DOHH2 (cell line): ENCODE results near the gene BRD8.
"Not testable (repeated sequence)": the region's sequence is repeated elsewhere in the genome, so short reads cannot be mapped to it uniquely, and the experiment has no call there.

Experiments used
- H3F3A ChIP-seq: fragments of 200-600 bp; sonication (generic), shearing (Covaris generic); 2 replicates; pipeline ENCODE4 v1.6.0; 2016; ENCODE audit warnings: antibody characterized with exemption, mild to moderate bottlenecking; ENCODE audit not compliant: control insufficient read depth, insufficient read depth
- H3K27ac ChIP-seq: fragments of 200-600 bp; sonication (generic); 2 replicates; pipeline ENCODE4 v1.5.1; 2014; ENCODE audit warnings: low read depth, mild to moderate bottlenecking, low read length, moderate library complexity
- H3K27me3 ChIP-seq: fragments of 200-600 bp; sonication (generic); 2 replicates; pipeline ENCODE4 v1.6.1; 2014; ENCODE audit warnings: mild to moderate bottlenecking, low read length, mixed read lengths; ENCODE audit not compliant: control insufficient read depth
- H3K36me3 ChIP-seq: fragments of 200-600 bp; sonication (generic); 2 replicates; pipeline ENCODE4 v1.6.1; 2014; ENCODE audit warnings: mild to moderate bottlenecking, low read length, moderate library complexity, mixed read lengths; ENCODE audit not compliant: control insufficient read depth
- H3K4me1 ChIP-seq: fragments of 200-600 bp; sonication (generic); 2 replicates; pipeline ENCODE4 v1.6.1; 2014; ENCODE audit warnings: mild to moderate bottlenecking, low read length, mixed read lengths; ENCODE audit not compliant: control insufficient read depth
- H3K4me2 ChIP-seq: fragments of 200-600 bp; sonication (generic); 2 replicates; pipeline ENCODE4 v1.6.0; 2014; ENCODE audit warnings: mild to moderate bottlenecking, low read length, moderate library complexity
- H3K4me3 ChIP-seq: fragments of 200-600 bp; sonication (generic); 2 replicates; pipeline ENCODE4 v1.5.1; 2014; ENCODE audit warnings: mild to moderate bottlenecking, low read length, mixed read lengths
- H3K79me2 ChIP-seq: fragments of 200-600 bp; sonication (generic); 2 replicates; pipeline ENCODE4 v1.6.1; 2014; ENCODE audit warnings: mild to moderate bottlenecking, low read length, mixed read lengths; ENCODE audit not compliant: control insufficient read depth
- H3K9me2 ChIP-seq: fragments of 200-600 bp; sonication (generic); replicated peaks from 2 replicates; pipeline ENCODE4 v1.6.1; 2014; ENCODE audit warnings: mild to moderate bottlenecking, low read length, mixed read lengths; ENCODE audit not compliant: control insufficient read depth
- H3K9me3 ChIP-seq: fragments of 200-600 bp; sonication (generic); 2 replicates; pipeline ENCODE4 v1.6.1; 2014; ENCODE audit warnings: antibody characterized with exemption, low read length, mixed read lengths; ENCODE audit not compliant: control insufficient read depth, insufficient read depth
- H4K20me1 ChIP-seq: fragments of 200-600 bp; sonication (generic); 2 replicates; pipeline ENCODE4 v1.6.0; 2014; ENCODE audit warnings: low read depth, mild to moderate bottlenecking, antibody characterized with exemption, low read length, moderate library complexity; ENCODE audit not compliant: control insufficient read depth, insufficient read depth
- EZH2phosphoT487 ChIP-seq: fragments of 200-600 bp; sonication (generic); IDR thresholded peaks from 2 replicates; pipeline ENCODE4 v1.6.1; 2017; ENCODE audit warnings: borderline replicate concordance, mild to moderate bottlenecking, antibody characterized with exemption, low read length, moderate library complexity, mixed read lengths
- TF ChIP-seq, protein P1 (sequence below): fragments of 200-600 bp; sonication (generic); IDR thresholded peaks from one replicate; pipeline ENCODE4 v1.5.1; 2014; ENCODE audit warnings: antibody characterized with exemption, mild to moderate bottlenecking, low read depth, low read length; ENCODE audit not compliant: poor library complexity, severe bottlenecking

BRD8 gene

DNA sequence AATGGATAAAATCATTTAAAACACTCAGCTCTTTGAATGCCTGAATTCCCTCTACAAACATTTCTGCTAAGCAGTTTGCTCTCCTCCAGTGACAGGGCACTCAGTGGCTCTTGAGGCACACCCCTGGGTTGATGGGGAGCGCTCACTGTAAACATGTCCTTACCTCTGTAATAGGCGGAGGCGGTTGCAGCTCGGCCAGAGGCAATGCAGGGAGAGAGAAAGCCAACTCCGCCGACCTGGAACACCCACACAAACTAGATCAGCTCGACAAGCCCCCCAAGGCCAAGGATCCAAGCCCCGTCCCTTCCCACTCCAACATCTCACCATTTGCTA, 34.4 kb upstream of the BRD8 start:
- H3K27ac ChIP-seq: peak overlapping the region; percentile 25
- H4K20me1 ChIP-seq: no peaks in the 10 kb centered on the region
- peaks cover 18% of the 10 kb centered on the region for H3K4me1 ChIP-seq
- H3K9me2 ChIP-seq: no peaks in the 10 kb centered on the region
- peak overlapping the region; percentile 74 for H3K4me2 ChIP-seq
- peaks cover 54% of the 10 kb centered on the region for H3K79me2 ChIP-seq
- H3F3A ChIP-seq: peaks cover 2% of the 10 kb centered on the region; the same call in 1 of the 2 replicates
- peak overlapping the region; percentile 95 for H3K4me3 ChIP-seq
- TF ChIP-seq, protein P1, sequence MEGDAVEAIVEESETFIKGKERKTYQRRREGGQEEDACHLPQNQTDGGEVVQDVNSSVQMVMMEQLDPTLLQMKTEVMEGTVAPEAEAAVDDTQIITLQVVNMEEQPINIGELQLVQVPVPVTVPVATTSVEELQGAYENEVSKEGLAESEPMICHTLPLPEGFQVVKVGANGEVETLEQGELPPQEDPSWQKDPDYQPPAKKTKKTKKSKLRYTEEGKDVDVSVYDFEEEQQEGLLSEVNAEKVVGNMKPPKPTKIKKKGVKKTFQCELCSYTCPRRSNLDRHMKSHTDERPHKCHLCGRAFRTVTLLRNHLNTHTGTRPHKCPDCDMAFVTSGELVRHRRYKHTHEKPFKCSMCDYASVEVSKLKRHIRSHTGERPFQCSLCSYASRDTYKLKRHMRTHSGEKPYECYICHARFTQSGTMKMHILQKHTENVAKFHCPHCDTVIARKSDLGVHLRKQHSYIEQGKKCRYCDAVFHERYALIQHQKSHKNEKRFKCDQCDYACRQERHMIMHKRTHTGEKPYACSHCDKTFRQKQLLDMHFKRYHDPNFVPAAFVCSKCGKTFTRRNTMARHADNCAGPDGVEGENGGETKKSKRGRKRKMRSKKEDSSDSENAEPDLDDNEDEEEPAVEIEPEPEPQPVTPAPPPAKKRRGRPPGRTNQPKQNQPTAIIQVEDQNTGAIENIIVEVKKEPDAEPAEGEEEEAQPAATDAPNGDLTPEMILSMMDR: no peak
- TF ChIP-seq EZH2phosphoT487: no peak
- H3K27me3 ChIP-seq: no peaks in the 10 kb centered on the region
- H3K36me3 ChIP-seq: peaks cover 28% of the 10 kb centered on the region
- H3K9me3 ChIP-seq: no peaks in the 10 kb centered on the region

DNA sequence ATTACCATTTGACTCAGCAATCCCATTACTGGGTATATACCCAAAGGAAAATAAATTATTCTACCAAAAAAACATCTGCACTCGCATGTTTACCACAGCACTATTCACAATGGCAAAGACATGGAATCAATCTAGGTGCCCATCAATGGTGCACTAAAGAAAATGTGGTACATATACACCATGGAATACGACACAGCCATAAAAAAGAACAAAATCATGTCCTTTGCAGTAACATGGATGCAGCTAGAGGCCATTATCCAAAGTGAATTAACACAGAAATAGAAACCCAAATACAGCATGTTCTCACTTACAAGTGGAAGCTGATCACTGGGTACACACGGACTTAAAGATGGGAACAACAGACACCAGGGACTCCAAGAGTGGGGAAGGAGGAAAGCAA, 32.6 kb upstream of the BRD8 start:
- H3K27me3 ChIP-seq: no peaks in the 10 kb centered on the region
- H3K27ac ChIP-seq: no peak overlapping the region
- no peak overlapping the region for H3K4me3 ChIP-seq
- TF ChIP-seq, protein P1: no peak
- TF ChIP-seq EZH2phosphoT487: no peak
- peaks cover 61% of the 10 kb centered on the region for H3K79me2 ChIP-seq
- no peak overlapping the region for H3K4me2 ChIP-seq
- no peaks in the 10 kb centered on the region for H3F3A ChIP-seq
- no peaks in the 10 kb centered on the region for H4K20me1 ChIP-seq
- peaks cover 34% of the 10 kb centered on the region for H3K36me3 ChIP-seq
- H3K9me2 ChIP-seq: no peaks in the 10 kb centered on the region
- H3K9me3 ChIP-seq: no peaks in the 10 kb centered on the region
- peaks cover 18% of the 10 kb centered on the region for H3K4me1 ChIP-seq

DNA sequence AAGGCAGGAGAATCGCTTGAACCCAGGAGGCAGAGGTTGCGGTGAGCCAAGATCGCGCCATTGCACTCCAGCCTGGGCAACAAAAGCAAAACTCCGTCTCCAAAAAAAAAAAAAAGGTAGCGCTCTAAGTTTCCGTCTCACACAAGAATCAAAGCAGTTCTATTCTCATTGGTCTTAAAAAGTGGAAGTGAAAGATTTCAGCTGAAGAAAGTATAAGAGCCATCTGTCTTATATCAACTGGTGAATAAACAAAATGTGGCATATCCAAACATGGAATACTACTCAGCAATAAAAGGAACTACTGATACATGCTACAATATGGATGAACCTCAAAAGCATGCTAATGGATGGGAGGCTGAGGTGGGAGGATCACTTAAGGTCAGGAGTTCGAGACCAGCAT, 15.4 kb upstream of the BRD8 start:
- H3K36me3 ChIP-seq: peaks cover 74% of the 10 kb centered on the region
- not testable (repeated sequence) for H3K27ac ChIP-seq, H4K20me1 ChIP-seq, H3K4me3 ChIP-seq, H3F3A ChIP-seq, H3K4me1 ChIP-seq, H3K27me3 ChIP-seq, H3K4me2 ChIP-seq, H3K9me2 ChIP-seq, H3K79me2 ChIP-seq, H3K9me3 ChIP-seq

DNA sequence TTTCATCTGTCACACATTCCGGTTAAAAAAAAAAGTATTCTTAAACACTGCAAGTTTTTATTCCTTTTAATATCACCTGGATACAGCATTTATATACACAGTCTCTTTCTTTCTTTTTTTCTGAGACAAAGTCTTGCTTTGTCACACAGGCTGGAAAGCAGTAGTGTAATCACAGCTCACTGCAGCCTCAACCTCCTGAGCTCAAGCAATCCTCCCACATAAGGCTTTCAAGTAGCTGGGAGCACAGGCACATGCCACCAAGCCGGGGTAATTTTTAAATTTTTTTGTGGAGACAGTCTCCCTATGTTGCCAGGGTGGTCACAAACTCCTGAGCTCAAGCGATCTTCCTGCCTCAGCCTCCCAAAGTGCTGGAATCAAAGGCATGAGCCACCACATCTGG, 14.4 kb upstream of the BRD8 start:
- Histone ChIP-seq H4K20me1 (no peaks in the 10 kb centered on the region), H3K4me3 (no peak overlapping the region), H3K4me2 (no peak overlapping the region), H3K9me3 (no peaks in the 10 kb centered on the region), H3K36me3 (peaks cover 74% of the 10 kb centered on the region), H3K27ac (no peak overlapping the region), H3F3A (peaks cover 18% of the 10 kb centered on the region), H3K79me2 (no peaks in the 10 kb centered on the region), H3K4me1 (peaks cover 9% of the 10 kb centered on the region), H3K27me3 (no peaks in the 10 kb centered on the region), H3K9me2 (no peaks in the 10 kb centered on the region)
- TF ChIP-seq, protein P1: no peak
- no peak for TF ChIP-seq EZH2phosphoT487
